Measurements from ENCODE around the gene MOB3B.

MOB3B gene

GRCh38 chr9:27478322-27478721 lies 51.3 kb downstream of the MOB3B start:
- TF ChIP-seq CTCF (IDR thresholded peaks at IDR 0.05; ENCODE audit: borderline replicate concordance, insufficient read depth, low read depth, low read length) = no peak
- no peak overlapping the region for H3K4me3 ChIP-seq (ENCODE audit: low read depth, low read length)

GRCh38 chr9:27476870-27477515 lies 52.6 kb downstream of the MOB3B start:
- no peak overlapping the region for H3K4me3 ChIP-seq (ENCODE audit: low read depth, low read length)
- TF ChIP-seq CTCF (IDR thresholded peaks at IDR 0.05; ENCODE audit: borderline replicate concordance, insufficient read depth, low read depth, low read length) = no peak

- no peak overlapping the region for H3K4me3 ChIP-seq (ENCODE audit: low read depth, low read length)
- no peak for TF ChIP-seq CTCF (IDR thresholded peaks at IDR 0.05; ENCODE audit: borderline replicate concordance, insufficient read depth, low read depth, low read length)
These were observed 54.5 kb downstream of the MOB3B start for GRCh38 chr9:27475057-27475595.

- no peak for TF ChIP-seq CTCF (IDR thresholded peaks at IDR 0.05; ENCODE audit: borderline replicate concordance, insufficient read depth, low read depth, low read length)
- no peak overlapping the region for H3K4me3 ChIP-seq (ENCODE audit: low read depth, low read length)
These were observed 55.3 kb downstream of the MOB3B start for GRCh38 chr9:27474305-27474704.

- no peak for TF ChIP-seq CTCF (IDR thresholded peaks at IDR 0.05; ENCODE audit: borderline replicate concordance, insufficient read depth, low read depth, low read length)
- no peak overlapping the region for H3K4me3 ChIP-seq (ENCODE audit: low read depth, low read length)
These were observed 56.5 kb downstream of the MOB3B start for GRCh38 chr9:27473111-27473529.

GRCh38 chr9:27472195-27472594 lies 57.4 kb downstream of the MOB3B start:
- no peak overlapping the region for H3K4me3 ChIP-seq (ENCODE audit: low read depth, low read length)
- TF ChIP-seq CTCF (IDR thresholded peaks at IDR 0.05; ENCODE audit: borderline replicate concordance, insufficient read depth, low read depth, low read length) = no peak

- TF ChIP-seq CTCF (IDR thresholded peaks at IDR 0.05; ENCODE audit: borderline replicate concordance, insufficient read depth, low read depth, low read length) = no peak
- no peak overlapping the region for H3K4me3 ChIP-seq (ENCODE audit: low read depth, low read length)
These were observed 57.8 kb downstream of the MOB3B start for GRCh38 chr9:27471789-27472188.

Data from GM12875 (cell line).